Smooth muscle cell (in vitro differentiated cells): ENCODE results near the gene UXT. TPM values are rescaled to one million over a fixed set of nuclear protein-coding genes. Genes with fewer than 3 reads are reported as not detected.

ENCODE experiments used
- DNase-seq: peaks from one replicate; lab custom pipeline; 2025; ENCODE audit not compliant: unreplicated experiment; lab: John Stamatoyannopoulos, UW
- H2AFZ ChIP-seq: fragments of 200-600 bp; sonication (generic); 2 replicates; pipeline ENCODE4 v1.6.0; 2016; ENCODE audit warnings: antibody characterized with exemption, low read depth, mild to moderate bottlenecking
- H3F3A ChIP-seq: fragments of 200-600 bp; sonication (generic); 2 replicates; pipeline ENCODE4 v1.6.0; 2017; ENCODE audit warnings: antibody characterized with exemption, low read depth
- H3K27ac ChIP-seq: fragments of 200-600 bp; sonication (generic); 2 replicates; pipeline ENCODE4 v1.5.1; 2016; ENCODE audit warnings: low read depth, mild to moderate bottlenecking
- H3K27me3 ChIP-seq: fragments of 200-600 bp; sonication (generic); 2 replicates; pipeline ENCODE4 v1.6.1; 2016; ENCODE audit warnings: low read depth, mild to moderate bottlenecking
- H3K36me3 ChIP-seq: fragments of 200-600 bp; sonication (generic); 2 replicates; pipeline ENCODE4 v1.5.1; 2016; ENCODE audit warnings: low read depth
- H3K4me1 ChIP-seq: fragments of 200-600 bp; sonication (generic); 2 replicates; pipeline ENCODE4 v1.5.1; 2016; ENCODE audit warnings: low read depth
- H3K4me2 ChIP-seq: fragments of 200-600 bp; sonication (generic); 2 replicates; pipeline ENCODE4 v1.6.0; 2016; ENCODE audit warnings: mild to moderate bottlenecking
- H3K4me3 ChIP-seq: fragments of 200-600 bp; sonication (generic); 2 replicates; pipeline ENCODE4 v1.5.1; 2016; ENCODE audit warnings: mild to moderate bottlenecking
- H3K79me2 ChIP-seq: fragments of 200-600 bp; sonication (generic); 2 replicates; pipeline ENCODE4 v1.6.0; 2016; ENCODE audit warnings: low read depth, mild to moderate bottlenecking
- H3K9ac ChIP-seq: fragments of 200-600 bp; sonication (generic); 2 replicates; pipeline ENCODE4 v1.6.0; 2016; ENCODE audit warnings: low read depth
- H3K9me3 ChIP-seq: fragments of 200-600 bp; sonication (generic); replicated peaks from 2 replicates; pipeline ENCODE4 v1.5.1; 2016; ENCODE audit warnings: low read depth
- H4K20me1 ChIP-seq: fragments of 200-600 bp; sonication (generic); 2 replicates; pipeline ENCODE4 v1.6.0; 2016; ENCODE audit warnings: low read depth
- CTCF ChIP-seq: fragments of 200-600 bp; sonication (generic); IDR thresholded peaks from 2 replicates; pipeline ENCODE4 v1.5.1; 2017; ENCODE audit warnings: borderline replicate concordance, mild to moderate bottlenecking, antibody characterized with exemption; ENCODE audit not compliant: insufficient read depth, poor library complexity, severe bottlenecking
- WGBS: methylation state at CpG from one replicate; pipeline ENCODE4 v1.1.7; 2016; ENCODE audit warnings: low lambda C conversion rate; 5-methylcytosine and 5-hydroxymethylcytosine counted together
- polyA plus RNA-seq: library from polyadenylated mRNA; unstranded; fragments of >200 nt; fragmentation: Nextera tagmentation; extraction: Ambion mirVana; gene quantifications from 2 replicates; pipeline ENCODE4 v1.2.1, GENCODE V29; 2016
- total RNA-seq: library from RNA; depleted of rRNA; stranded (reverse); fragments of >200 nt; gene quantifications from 2 replicates; pipeline ENCODE4 v1.2.3, GENCODE V29; 2014

The UXT gene
- total and polyA plus RNA-seq, 2 experiments from 2014 or later: 204 to 230 TPM

GRCh38 chrX:47613082-47613481 lies 45.9 kb downstream of the UXT start:
- Histone ChIP-seq H3K4me2 (no peak overlapping the region), H3K36me3 (no peaks in the 10 kb centered on the region), H3K9me3 (no peaks in the 10 kb centered on the region), H3K4me3 (no peak overlapping the region), H3K79me2 (no peaks in the 10 kb centered on the region), H3F3A (no peaks in the 10 kb centered on the region), H3K27me3 (no peaks in the 10 kb centered on the region), H4K20me1 (no peaks in the 10 kb centered on the region), H3K27ac (no peak overlapping the region), H3K9ac (no peak overlapping the region), H2AFZ (no peak overlapping the region), H3K4me1 (no peaks in the 10 kb centered on the region)
- DNase-seq: no peak
- TF ChIP-seq CTCF: no peak
- WGBS: 89% methylated on average over 8 of the region's 8 CpGs

- Histone ChIP-seq H3F3A (no peaks in the 10 kb centered on the region), H3K27ac (no peak overlapping the region), H2AFZ (no peak overlapping the region), H3K4me3 (no peak overlapping the region), H3K4me1 (no peaks in the 10 kb centered on the region), H3K9me3 (no peaks in the 10 kb centered on the region), H3K4me2 (no peak overlapping the region), H3K9ac (no peak overlapping the region), H3K27me3 (no peaks in the 10 kb centered on the region), H4K20me1 (no peaks in the 10 kb centered on the region), H3K79me2 (no peaks in the 10 kb centered on the region), H3K36me3 (no peaks in the 10 kb centered on the region)
- no peak for DNase-seq
- no peak for TF ChIP-seq CTCF
These were observed 46.6 kb downstream of the UXT start for GRCh38 chrX:47612418-47612817.

- H3K36me3 ChIP-seq: no peaks in the 10 kb centered on the region
- whole genome bisulfite sequencing: 77% methylated on average over 2 of the region's 2 CpGs
- no peak overlapping the region for H3K27ac ChIP-seq
- H3K27me3 ChIP-seq: no peaks in the 10 kb centered on the region
- DNase-seq: no peak
- no peak overlapping the region for H3K4me3 ChIP-seq
- H3K9me3 ChIP-seq: no peaks in the 10 kb centered on the region
- TF ChIP-seq CTCF: no peak
- H3K4me2 ChIP-seq: no peak overlapping the region
- H3F3A ChIP-seq: no peaks in the 10 kb centered on the region
- H3K4me1 ChIP-seq: no peaks in the 10 kb centered on the region
- H4K20me1 ChIP-seq: no peaks in the 10 kb centered on the region
- H3K79me2 ChIP-seq: no peaks in the 10 kb centered on the region
- no peak overlapping the region for H3K9ac ChIP-seq
- no peak overlapping the region for H2AFZ ChIP-seq
These were observed 47.1 kb downstream of the UXT start for GRCh38 chrX:47611926-47612325.

- Histone ChIP-seq H3K27ac (no peak overlapping the region), H3K9ac (no peak overlapping the region), H4K20me1 (no peaks in the 10 kb centered on the region), H2AFZ (no peak overlapping the region), H3K4me2 (no peak overlapping the region), H3K36me3 (no peaks in the 10 kb centered on the region), H3K9me3 (no peaks in the 10 kb centered on the region), H3K4me3 (no peak overlapping the region), H3K4me1 (no peaks in the 10 kb centered on the region), H3K79me2 (no peaks in the 10 kb centered on the region), H3K27me3 (no peaks in the 10 kb centered on the region), H3F3A (no peaks in the 10 kb centered on the region)
- 61% methylated on average over 2 of the region's 2 CpGs for WGBS
- no peak for DNase-seq
- no peak for TF ChIP-seq CTCF
These were observed 47.5 kb downstream of the UXT start for GRCh38 chrX:47611489-47611888.
